Neural crest cell (in vitro differentiated cells): ENCODE results near the gene NOTUM. TPM values are rescaled to one million over a fixed set of nuclear protein-coding genes. Genes with fewer than 3 reads are reported as not detected.

Experiments
- DNase-seq: peaks from one replicate; pipeline ENCODE4 v3.0.0; 2021; ENCODE audit warnings: low read depth, mixed read lengths, low spot score
- H3K27ac Mint-ChIP-seq: one replicate; pipeline ENCODE4 v1.8.0; 2021; ENCODE audit warnings: mild to moderate bottlenecking, mixed read lengths; ENCODE audit not compliant: unreplicated experiment
- H3K27me3 Mint-ChIP-seq: 2 replicates; pipeline ENCODE4 v1.8.0; 2021; ENCODE audit warnings: low read depth, mild to moderate bottlenecking, mixed read lengths
- H3K36me3 Mint-ChIP-seq: 2 replicates; pipeline ENCODE4 v1.8.0; 2021; ENCODE audit warnings: low read depth, mild to moderate bottlenecking, mixed read lengths
- H3K4me1 Mint-ChIP-seq: 2 replicates; pipeline ENCODE4 v1.8.0; 2021; ENCODE audit warnings: mixed read lengths
- H3K4me3 Mint-ChIP-seq: one replicate; pipeline ENCODE4 v1.8.0; 2021; ENCODE audit warnings: mild to moderate bottlenecking, mixed read lengths
- H3K9me3 Mint-ChIP-seq: 2 replicates; pipeline ENCODE4 v1.8.0; 2021; ENCODE audit warnings: mixed read lengths
- total RNA-seq: library from RNA; stranded (reverse); gene quantifications from 2 replicates; pipeline ENCODE4 v1.2.1, GENCODE V29; 2021
- TF ChIP-seq, protein P1 (sequence below): fragments of 200-600 bp; sonication (generic); conservative IDR thresholded peaks from 2 replicates; pipeline ENCODE4 v1.5.0; 2021; ENCODE audit warnings: antibody characterized with exemption, mild to moderate bottlenecking

Gene NOTUM
- total RNA-seq, 1 donor from 2014 or later: 6.3 TPM

DNA sequence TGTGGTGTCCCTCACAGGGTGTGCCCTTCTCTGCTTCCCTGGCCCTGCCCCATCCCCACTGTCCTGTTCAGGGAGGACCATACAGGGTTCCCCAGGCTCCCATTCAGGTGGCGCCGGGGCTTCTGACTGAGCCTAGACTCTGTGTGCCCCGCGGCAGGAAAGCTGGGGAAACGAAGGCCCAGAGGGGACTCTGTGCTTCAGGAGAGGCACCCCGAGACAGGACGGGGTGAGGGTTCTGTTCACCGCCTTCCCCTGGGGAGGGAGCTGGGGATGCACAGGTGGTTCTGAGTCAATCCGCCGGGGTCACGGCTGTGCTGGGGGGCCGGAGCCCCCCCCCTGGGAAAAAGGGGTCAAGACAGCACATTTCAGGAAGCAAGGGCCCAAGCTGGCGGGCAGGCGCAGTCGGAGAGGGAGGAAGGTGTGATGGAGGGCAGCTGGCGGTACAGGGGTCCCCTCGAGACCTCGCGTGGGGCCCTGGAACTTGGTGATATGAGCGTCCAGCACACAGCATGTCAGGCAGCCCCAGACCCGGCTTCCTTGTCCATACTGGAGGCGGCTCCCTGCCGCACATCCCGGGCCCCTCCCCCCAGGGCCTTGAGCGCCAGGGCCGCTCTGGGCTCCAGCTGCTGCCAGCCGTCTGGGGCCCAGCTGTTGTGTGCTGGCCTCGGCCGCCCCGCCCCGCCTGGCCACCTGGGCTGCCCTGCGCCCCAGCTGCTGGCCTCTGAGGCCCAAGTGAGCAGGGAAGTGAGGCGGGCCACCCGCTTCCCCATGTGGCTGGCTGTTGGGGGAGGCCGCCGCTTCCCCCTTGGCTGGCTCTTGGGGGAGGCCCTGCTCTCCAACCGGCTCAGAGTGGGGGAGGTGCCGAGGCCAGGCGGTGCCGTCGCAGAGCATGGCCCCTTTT lies 5.6 kb upstream of the NOTUM start:
- Mint-ChIP-seq H3K27ac (no peak overlapping the region), H3K27me3 (peaks cover 35% of the 10 kb centered on the region), H3K4me1 (peaks cover 31% of the 10 kb centered on the region), H3K4me3 (peak overlapping the region; percentile 23), H3K36me3 (no peaks in the 10 kb centered on the region), H3K9me3 (no peaks in the 10 kb centered on the region)
- TF ChIP-seq, protein P1, sequence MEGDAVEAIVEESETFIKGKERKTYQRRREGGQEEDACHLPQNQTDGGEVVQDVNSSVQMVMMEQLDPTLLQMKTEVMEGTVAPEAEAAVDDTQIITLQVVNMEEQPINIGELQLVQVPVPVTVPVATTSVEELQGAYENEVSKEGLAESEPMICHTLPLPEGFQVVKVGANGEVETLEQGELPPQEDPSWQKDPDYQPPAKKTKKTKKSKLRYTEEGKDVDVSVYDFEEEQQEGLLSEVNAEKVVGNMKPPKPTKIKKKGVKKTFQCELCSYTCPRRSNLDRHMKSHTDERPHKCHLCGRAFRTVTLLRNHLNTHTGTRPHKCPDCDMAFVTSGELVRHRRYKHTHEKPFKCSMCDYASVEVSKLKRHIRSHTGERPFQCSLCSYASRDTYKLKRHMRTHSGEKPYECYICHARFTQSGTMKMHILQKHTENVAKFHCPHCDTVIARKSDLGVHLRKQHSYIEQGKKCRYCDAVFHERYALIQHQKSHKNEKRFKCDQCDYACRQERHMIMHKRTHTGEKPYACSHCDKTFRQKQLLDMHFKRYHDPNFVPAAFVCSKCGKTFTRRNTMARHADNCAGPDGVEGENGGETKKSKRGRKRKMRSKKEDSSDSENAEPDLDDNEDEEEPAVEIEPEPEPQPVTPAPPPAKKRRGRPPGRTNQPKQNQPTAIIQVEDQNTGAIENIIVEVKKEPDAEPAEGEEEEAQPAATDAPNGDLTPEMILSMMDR: no peak
- peak; percentile 54 for DNase-seq

DNA sequence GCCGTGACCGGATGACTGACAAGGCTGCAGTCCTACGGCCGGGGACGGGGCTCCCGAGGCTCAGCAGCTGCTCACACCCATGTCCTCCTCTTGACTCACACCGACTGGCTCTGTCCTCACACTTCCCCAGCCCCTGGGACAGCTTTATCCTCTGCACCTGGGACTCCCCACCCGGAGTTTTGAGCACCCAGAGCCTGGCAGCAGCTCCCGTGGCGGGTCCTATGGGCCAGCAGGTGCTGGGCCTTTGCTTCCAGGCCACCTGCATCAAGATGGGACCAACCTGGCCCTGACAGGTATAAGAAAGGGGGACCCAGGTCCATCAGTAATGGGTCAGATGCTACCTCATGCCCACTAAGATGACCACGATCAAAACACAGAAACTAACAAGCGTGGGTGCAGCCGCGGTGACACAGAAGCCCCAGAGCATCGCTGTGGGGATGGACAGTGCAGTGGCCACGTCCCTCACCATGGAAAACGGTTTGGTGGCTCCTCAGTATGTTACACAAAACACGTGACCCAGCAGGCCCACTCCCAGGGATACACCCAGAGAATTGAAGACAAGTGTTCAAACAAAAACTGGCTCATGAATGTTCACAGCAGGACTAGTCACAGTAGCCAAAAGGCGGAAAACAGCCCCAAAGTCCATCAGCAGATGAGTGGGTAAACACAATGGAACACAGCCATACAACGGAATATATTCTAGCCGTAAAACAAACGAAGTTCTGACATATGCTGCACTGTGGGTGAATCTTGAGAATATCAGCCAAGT lies 3.3 kb upstream of the NOTUM start:
- Mint-ChIP-seq H3K36me3 (no peaks in the 10 kb centered on the region), H3K27me3 (peaks cover 38% of the 10 kb centered on the region), H3K9me3 (no peaks in the 10 kb centered on the region), H3K4me3 (peak overlapping the region; percentile 31), H3K4me1 (peaks cover 31% of the 10 kb centered on the region), H3K27ac (no peak overlapping the region)
- DNase-seq: no peak
- TF ChIP-seq, protein P1: no peak

DNA sequence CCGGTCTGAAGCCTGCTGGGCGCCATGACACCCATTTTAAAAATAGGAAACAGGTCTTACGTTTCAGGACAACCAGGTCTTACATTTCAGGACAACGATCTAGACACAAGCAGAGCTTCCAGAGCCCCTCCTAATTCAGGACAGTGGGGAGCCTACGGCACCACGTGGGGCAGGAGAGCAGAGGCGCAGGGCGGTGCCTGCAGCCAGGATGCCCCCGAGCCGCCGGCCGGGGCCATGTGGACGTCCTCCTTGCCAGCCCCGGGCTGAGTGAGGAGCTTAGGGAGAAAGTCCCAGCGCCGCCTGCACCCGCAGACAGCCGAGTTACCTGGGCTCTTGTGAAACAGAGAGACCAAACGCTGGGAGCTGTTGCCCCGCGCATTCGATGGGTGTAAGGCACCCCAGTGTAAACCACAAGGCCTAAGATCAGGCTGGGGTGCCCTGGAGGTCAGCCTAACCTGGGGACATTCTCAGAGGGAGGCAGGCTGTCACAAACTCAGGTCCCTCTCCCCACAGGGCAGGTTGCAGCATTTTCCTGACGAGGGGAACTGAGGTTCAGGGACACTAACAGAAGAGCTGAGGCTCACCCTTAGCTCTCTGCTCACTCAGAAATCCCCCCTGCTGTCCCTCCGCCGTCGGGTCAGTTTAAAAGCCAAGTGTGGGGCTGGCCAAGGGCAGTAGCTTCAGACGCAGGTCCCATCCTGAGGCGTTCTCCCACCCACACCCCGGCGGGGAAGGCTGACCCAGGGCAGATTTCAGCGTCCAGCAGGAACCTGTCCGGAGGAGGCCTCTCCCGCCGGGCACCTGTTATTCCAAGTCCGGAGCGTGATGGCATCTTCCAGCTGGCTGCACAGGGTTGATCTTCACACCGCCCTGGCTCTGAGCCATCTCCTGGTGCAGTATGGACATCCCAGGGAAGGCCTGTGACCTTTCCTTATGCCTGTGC lies 1.8 kb upstream of the NOTUM start:
- DNase-seq: no peak
- no peaks in the 10 kb centered on the region for H3K9me3 Mint-ChIP-seq
- H3K36me3 Mint-ChIP-seq: no peaks in the 10 kb centered on the region
- peaks cover 52% of the 10 kb centered on the region for H3K27me3 Mint-ChIP-seq
- H3K27ac Mint-ChIP-seq: no peak overlapping the region
- peak overlapping the region; percentile 59 for H3K4me3 Mint-ChIP-seq
- peaks cover 25% of the 10 kb centered on the region for H3K4me1 Mint-ChIP-seq
- TF ChIP-seq, protein P1: no peak

- Mint-ChIP-seq H3K27ac (no peak overlapping the region), H3K9me3 (no peaks in the 10 kb centered on the region), H3K4me3 (no peak overlapping the region), H3K27me3 (peaks cover 58% of the 10 kb centered on the region), H3K36me3 (no peaks in the 10 kb centered on the region), H3K4me1 (peaks cover 25% of the 10 kb centered on the region)
- no peak for DNase-seq
- TF ChIP-seq, protein P1: no peak
Measured at GRCh38 chr17:81961521-81962498, 823 bp upstream of the NOTUM start.
